Activated CD4-positive, alpha-beta T cell treated with anti-CD3 and anti-CD28 coated beads for 48 hours (primary cell): ENCODE measurements around the gene ZNF554.
"Not testable (repeated sequence)": the region's sequence is repeated elsewhere in the genome, so short reads cannot be mapped to it uniquely, and the experiment has no call there.

Experiments
- DNase-seq: peaks from one replicate; pipeline ENCODE4 v3.0.0-alpha.2; 2020

Gene ZNF554

DNA sequence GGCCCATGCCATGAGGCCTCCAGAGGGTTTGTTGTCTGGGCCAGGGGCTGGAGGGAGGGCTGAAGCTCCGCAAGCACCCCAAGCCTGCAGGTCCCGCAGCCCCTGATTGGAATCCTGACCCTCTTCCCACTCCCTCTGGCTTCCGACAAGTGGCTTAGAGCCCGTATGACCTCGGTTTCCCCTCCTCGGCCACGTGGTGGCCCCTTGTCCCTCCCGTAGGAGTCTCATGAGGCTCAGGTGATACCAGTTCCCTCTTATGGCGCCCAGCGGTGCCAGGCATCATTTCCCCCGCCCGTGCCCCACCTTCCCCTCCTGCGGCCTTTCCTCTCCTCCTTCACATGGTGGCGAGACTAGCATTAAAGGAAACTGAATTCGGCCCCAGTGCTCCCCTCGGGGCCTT, 28.2 kb upstream of the ZNF554 start:
- DNase-seq = no peak

- DNase-seq = no peak
Measured at GRCh38 chr19:2791876-2792275, 27.8 kb upstream of the ZNF554 start.

GRCh38 chr19:2792666-2793065, 27.0 kb upstream of the ZNF554 start:
- not testable (repeated sequence) for DNase-seq

- DNase-seq = no peak
Measured at GRCh38 chr19:2793126-2793525, 26.5 kb upstream of the ZNF554 start.

- no peak for DNase-seq
Measured at GRCh38 chr19:2793577-2793976, 26.1 kb upstream of the ZNF554 start.

DNA sequence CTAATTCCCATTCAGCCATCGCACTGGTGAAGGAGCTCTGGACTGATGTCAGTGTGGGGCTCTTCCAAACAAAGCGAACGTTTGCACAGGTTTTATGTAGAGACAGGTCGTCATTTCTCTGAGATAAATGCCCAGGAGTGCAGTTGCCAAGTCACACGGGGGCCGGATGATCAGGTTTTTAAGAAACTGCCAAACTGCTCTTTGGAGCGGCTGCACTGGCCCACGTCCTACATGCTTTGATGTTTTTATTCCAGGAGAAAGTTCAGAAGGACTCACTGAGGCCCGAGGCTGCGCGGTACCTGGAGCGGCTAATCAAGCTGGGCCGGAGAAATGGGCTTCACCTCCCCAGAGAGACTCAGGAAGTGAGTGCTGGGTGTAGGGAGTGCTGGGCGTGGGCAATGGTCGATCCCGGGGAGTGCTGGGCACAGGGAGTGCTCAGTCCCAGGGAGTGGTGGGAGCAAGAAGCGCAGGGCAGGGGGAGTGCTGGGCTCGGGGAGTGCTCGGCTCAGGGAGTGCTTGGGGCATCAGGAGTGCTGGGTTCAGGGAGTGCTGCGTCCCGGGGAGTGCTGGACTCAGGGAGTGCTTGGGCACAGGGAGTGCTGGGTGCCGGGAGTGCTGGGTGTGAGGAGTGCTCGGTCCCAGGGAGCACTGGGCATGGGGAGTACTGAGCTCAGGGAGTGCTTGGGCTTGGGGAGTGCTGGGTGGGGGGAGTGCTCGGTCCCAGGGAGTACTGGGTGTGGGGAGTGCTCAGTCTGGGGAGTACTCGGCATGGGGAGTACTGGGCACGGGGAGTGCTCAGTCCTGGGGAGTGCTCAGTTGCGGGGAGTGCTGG, 23.6 kb upstream of the ZNF554 start:
- no peak for DNase-seq

DNA sequence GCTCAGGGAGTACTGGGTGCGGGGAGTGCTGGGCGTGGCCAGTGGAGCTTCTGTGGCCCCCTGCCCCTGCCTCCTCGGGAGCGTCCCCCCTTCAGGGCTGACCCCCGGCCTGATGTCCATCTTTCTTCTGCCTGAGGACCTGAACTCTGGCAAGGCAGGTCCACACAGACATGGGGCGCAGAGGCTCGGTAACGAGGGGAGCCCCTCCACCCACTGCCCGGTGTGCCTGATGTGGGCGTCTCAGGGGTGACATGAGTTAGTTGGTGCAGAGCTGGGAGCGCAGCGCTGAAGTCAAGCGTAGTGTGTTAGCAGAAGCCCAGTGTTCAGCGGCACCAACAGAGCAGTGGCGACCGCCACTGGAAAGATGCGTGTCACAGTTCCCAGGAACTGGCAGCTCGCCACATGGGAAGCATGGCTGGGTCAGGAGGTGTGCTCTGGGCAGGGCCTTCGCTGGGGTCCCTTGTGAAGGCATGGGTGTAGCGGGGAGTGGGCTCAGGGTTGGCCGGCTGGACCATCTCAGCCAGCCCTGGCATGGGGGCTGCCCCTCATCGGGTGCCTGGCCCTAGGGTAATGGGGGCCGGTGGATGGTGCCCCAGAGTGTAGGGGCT, 22.9 kb upstream of the ZNF554 start:
- no peak for DNase-seq

DNA sequence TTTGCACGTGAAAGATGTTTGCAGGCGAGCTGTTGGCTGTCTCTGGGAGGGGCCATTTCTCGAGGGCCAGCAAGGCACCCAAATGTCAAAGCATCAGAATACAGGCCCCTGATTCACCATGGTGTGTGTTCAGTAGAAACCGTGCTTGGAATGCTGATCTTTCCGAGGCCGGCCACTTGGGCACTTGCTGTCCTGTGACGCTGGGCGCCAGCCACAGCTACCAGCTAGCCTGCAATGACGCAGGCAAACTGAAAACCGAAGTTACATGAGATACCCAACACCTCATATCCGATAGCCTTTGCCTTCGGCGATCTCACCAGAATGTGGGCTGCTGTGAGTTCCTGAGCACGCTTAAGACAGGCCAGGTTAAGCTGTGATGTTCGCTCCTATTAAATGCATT, 22.4 kb upstream of the ZNF554 start:
- DNase-seq = no peak

- DNase-seq = no peak
Measured at GRCh38 chr19:2798158-2798685, 21.4 kb upstream of the ZNF554 start.

GRCh38 chr19:2798733-2799132, 20.9 kb upstream of the ZNF554 start:
- DNase-seq = no peak

GRCh38 chr19:2799273-2800020, 20.2 kb upstream of the ZNF554 start:
- no peak for DNase-seq

GRCh38 chr19:2800506-2800905, 19.2 kb upstream of the ZNF554 start:
- no peak for DNase-seq

- no peak for DNase-seq
Measured at GRCh38 chr19:2802826-2803225, 16.8 kb upstream of the ZNF554 start.

- no peak for DNase-seq
Measured at GRCh38 chr19:2803486-2804155, 16.0 kb upstream of the ZNF554 start.

- no peak for DNase-seq
Measured at GRCh38 chr19:2804156-2805004, 15.3 kb upstream of the ZNF554 start.

GRCh38 chr19:2805261-2805900, 14.3 kb upstream of the ZNF554 start:
- no peak for DNase-seq

DNA sequence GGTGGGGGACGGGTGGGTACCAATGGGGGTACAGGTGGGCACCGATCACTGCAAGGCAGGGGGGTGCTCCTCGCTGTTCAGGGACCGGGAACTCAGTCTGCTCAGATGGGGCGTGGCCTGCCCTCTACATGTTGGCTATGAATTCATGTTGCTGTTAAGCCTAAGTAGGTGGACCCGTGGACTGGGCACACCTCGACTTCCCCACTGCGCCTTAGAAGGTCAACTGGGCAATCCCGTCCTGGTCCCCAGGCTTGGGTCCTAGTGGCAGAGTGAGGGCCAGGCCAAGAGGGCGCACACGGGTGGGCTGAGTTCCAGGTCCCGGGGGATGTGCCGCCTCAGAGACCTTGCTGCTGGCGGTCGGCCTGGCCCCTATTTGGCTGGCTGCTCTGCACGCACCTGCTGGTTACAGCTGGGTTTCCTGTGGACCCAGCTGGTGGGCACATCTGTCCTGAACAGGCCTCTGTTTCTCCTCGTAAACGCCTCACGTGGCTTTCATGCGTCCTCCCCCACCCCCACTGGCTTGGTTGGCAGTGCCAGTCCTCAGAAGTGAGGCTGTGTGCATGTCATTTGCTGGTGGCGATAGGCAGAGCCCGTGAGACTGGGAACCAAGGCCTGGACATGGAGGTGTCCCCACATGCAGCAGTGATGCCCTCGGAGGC, 13.5 kb upstream of the ZNF554 start:
- no peak for DNase-seq

- no peak for DNase-seq
Measured at GRCh38 chr19:2806736-2807378, 12.8 kb upstream of the ZNF554 start.

DNA sequence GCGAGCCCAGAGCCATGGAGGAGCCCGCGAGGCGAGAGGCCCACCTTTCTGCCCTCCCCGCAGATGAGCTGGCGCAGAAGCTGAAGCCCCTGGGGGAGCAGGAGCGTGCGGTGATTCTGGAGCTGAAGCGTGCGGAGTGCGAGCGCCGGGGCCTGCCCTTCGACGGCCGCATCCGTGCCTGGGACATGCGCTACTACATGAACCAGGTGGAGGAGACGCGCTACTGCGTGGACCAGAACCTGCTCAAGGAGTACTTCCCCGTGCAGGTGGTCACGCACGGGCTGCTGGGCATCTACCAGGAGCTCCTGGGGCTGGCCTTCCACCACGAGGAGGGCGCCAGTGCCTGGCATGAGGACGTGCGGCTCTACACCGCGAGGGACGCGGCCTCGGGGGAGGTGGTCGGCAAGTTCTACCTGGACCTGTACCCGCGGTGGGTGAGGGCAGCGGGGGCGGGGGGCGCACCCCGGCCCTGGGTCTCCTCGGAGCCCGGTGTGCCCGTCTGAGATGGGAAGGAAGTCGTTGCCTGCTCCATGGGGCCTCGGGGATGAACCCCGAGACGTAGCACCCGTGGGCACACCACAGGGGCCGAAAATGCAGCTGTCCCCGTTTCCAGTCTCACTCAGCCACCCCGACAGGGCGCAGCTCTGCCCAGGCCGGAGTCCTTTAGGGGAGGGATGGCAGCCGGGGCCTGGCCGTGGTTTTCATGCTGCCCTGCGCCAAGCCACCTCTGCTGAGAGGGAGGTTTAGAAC, 12.1 kb upstream of the ZNF554 start:
- DNase-seq = no peak
